ENCODE results near the gene VTN.
"Not testable (repeated sequence)": the region's sequence is repeated elsewhere in the genome, so short reads cannot be mapped to it uniquely, and the experiment has no call there.

VTN gene

DNA sequence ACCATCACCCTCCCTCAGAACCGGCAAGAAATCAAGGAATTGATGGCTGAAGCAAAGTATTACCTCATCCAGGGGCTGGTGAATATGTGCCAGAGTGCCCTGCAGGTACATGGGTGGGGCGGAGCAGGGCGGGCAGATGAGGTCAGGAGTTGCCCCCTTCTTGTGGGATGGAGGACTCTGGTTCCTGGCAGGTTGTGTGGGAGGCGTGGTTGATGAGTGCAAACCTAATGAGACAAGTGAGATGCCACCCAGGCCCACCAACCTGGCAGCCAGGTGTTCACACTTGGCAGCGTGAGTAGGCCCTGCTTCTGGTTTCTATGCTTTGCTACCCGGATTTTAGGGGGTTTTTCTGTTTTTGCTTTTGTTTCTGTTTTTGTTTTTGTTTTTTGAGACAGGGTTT is 29.7 kb downstream of the VTN start:
- DNase-seq (ENCODE audit: low read depth) = no peak

DNA sequence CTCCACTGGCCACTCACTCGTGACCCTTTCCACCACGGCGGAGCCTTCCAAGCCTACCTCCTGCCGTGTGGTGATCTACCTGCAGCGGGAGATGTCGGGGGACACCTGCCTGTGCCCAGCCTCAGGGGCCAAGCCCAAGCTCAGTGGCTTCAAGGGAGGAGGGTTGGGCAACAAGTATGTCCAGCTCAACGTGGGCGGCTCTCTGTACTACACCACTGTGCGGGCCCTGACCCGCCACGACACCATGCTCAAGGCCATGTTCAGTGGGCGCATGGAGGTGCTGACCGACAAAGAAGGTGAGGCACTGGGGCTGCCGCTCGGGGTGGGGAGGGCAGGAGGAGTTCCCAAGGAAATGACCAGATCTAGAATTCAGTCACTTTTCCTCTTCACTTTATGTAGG is 30.7 kb downstream of the VTN start:
- no peak for DNase-seq (ENCODE audit: low read depth)

DNA sequence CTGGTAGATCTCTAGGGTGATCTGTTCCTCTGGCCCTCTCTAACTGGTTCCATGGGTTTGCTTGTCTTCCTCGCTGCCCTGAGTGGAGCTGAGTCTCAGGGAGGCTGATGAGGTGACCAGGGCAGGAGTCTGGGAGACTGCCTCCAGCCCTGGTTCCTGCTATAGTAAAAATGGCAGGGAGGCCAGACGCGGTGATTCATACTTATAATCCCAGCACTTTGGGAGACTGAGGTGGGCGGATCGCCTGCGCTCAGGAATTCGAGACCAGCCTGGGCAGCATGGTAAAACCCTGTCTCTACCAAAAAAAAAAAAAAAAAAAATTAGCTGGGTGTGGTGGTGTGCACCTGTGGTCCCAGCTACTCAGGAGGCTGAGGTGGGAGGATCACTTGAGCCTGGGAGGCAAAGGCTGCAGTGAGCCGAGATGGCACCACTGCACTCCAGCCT is 31.3 kb downstream of the VTN start:
- not testable (repeated sequence) for DNase-seq (ENCODE audit: low read depth)

DNA sequence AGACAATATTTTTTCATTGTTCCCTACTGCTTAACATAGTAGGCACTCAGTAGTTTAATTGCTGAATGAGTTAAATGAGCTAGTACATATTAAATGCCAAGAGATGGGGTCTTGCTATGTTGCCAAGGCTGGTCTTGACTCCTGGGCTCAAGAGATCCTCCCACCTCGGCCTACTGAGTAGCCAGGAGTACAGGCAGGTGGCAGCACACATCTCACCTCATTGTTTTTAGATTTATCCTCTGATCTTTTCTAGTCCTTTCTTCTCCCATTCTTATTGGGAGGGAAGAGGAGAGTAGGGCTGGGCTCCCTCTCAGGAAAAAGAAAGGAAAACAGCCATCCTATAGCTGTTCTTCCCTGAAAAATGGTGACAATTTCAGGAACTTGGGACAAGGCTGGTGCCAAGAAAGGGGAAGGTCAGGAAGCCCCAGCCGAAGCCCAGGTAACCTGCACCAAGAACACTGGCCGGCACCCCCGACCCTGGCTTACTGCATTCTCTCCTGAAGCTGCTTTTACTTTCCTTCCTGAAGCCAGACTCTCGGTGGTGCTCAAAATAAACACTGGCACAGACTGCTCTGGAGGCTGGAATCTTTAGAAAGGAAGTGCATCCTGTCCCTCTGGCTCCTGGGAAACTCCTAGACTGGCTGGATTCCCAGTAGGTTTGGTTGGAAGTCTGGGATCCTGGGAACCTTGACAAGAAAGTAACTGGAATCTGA is 31.9 kb downstream of the VTN start:
- no peak for DNase-seq (ENCODE audit: low read depth)

DNA sequence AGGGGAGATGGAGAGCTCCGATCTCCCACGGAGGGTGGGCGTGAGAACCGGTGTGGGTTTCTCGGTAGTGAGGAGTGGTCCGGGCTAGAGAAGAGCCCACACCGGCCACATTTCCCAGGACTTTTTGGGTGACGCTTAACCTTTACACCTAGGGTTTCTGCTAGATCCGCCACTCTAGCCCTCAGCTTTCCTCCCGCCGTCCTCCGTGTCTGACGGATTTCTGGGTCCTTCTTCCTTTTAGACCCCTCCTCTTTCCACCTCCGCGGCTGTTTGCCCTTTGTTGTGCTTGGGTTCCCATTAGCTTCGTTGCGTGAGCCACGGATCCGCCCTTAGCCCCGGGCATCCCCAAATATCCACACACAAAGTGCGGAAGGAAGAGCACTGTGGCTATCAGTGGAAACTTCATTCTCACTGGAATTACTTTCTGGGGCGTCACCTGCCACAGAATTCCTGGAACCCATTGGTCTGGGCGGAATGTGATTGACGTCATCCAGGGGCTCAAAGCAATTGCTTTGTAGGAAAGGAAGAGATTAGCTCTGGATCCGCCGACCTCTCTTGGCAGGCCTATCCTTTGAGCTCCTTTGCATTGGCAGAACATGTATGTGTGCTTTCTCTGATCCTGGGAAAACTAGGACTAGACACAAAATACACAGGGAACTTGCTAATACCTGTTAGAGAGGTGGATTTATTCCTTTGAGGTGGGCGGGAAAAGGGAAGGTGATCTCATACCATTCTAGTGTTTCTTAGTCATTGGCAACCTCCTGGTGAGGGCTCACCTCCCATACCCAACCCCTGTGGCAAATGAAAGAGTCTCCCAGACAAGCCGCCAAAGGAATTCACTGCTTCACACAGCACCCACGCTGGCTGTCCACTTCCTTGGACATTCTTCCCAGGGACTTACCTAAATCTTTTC is 33.9 kb downstream of the VTN start:
- DNase-seq (ENCODE audit: low read depth) = no peak

DNA sequence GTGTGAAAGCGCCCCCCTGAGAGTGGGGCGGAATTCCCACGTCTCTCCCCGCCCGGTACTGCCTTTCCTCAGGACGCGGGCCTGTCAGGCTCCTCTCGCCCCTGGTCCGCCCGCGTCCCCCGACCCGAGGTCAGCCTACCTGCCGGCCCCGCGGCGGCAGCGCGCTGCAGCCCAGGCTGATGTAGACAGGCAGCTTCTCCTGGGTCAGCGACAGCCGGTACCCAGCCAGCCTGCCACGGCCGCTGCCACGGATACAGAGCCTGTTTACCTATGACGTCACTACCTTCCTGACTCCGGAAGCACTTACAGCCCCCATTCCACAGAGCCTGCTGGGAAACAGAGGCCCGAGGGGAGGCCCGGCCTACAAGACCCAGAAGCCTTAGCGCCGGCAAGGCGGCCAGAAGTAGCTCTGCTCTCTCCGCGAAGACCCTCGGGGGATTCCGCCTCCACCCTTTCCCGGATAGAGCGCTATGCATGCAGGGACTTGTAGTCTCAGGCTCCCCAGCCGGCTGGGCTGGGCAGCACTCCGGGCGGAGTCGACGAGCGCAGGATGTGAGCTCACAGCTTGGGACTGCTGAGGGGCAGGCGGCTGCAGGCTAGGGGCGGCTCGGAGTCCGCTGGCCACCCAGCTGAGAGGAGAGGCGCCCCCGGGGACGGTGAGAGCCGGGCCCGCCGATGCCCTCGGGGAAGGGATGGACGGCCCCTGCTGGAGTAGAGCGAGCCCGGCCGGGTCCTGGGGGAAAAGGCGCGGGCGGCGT is 34.7 kb downstream of the VTN start, which contains the start of the genes IFT20 and TNFAIP1:
Gene IFT20, minus strand, starts transcription at position 272 of the 758 bp plus-strand sequence. CDS start 3,487 bp downstream, outside the sequence.
Gene TNFAIP1, plus strand, starts transcription at position 561 of the 758 bp plus-strand sequence. CDS start 3,761 bp downstream, outside the sequence.
- peak; percentile 99 for DNase-seq (ENCODE audit: low read depth)

DNA sequence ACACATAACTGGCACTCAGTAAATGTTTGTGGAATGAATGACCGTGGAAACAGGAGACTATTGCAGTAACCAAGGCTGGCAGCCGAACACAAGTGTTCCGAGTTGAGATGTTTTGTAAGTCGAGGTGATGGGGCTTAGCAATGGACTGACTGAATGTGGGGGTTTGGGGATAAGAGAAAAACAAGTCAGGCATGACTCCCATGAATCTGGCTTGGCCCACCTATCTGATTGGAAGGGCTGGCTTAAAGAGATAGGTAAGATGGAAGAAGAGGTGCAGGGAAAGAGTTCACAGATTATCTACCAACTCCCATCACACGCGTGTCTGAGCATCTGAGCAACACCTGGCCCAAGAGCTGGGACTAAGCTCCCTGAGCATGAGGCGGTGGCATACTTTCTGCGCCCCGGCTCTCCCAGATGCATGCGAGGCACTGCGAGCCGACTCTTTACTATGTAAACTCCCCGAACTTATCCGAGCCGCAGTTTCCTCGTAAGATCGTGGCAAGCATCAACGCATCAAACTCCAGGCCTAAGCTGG is 35.4 kb downstream of the VTN start:
- DNase-seq (ENCODE audit: low read depth) = no peak

DNA sequence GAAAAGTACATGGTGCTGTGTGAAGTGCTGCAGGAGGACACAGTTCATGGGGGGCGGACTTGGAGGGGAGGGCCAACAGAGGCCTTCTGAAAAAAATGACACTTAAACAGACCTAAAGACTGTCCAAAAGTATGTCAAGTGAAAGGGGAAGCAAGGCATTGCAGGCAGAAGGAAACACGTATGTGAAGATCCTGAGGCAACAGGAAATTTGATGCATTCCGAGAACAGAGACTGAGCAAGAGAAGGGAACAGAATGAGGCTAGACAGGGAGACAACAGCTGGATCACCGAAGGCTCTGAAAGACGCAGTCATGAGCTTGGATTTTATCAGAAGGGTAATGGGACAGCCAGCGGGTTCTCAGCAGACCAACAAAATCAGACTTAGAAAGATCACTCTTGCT is 35.9 kb downstream of the VTN start:
- DNase-seq (ENCODE audit: low read depth) = no peak

DNA sequence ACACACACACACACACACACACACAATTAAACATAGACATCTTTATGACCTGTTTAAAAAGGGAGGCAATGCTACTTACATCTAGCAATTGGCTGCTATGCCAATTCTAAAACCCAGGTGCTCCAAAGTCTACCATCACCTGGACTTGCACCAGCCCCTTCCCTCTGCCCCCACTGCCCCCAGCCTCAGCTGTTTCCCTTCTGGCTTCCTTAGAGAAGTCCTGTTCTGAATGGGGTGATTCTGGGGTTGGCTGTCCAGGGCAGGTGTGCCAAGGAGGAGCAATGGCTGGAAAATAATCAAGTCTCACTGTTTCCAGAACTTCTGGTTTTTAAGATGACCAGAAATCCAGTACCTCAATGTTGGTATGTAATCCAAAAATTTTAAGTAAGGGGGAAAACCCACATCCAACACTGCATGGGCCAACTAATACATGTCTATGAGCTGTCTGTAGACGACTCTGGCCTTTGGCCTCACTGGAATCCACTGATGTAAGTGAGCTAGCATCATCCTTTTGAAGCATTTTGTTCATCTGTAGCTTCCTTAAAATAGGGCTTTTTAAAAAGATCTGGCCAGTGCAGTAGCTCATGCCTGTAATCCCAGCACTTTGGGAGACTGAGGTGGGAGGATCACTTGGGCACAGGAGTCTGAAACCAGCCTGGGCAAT is 36.9 kb downstream of the VTN start:
- no peak for DNase-seq (ENCODE audit: low read depth)

DNA sequence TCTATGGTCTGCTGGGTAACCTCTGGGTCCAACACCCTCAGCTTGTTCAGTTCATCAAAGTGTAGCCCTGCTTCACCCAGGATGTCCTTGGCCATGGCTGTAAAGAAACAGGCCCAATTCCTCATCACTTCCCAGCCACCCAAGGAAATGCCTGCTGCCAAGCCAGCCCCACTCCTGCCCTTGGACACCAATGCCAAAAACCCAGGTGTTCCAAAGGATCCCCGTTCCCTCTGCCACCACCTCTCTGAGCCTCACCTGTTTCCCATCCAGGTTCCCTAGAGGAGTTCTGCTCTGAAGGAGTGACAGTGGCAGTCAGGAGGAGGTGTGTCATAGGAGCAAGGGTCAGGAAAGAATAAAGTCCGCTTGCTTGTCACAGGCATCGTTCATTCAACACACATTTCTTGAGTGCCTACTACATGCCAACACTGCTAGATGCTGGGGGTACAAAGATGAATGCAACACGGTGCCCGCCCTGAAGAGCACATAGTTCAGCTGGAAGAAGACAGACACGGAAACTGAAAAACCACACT is 38.2 kb downstream of the VTN start:
- no peak for DNase-seq (ENCODE audit: low read depth)

DNA sequence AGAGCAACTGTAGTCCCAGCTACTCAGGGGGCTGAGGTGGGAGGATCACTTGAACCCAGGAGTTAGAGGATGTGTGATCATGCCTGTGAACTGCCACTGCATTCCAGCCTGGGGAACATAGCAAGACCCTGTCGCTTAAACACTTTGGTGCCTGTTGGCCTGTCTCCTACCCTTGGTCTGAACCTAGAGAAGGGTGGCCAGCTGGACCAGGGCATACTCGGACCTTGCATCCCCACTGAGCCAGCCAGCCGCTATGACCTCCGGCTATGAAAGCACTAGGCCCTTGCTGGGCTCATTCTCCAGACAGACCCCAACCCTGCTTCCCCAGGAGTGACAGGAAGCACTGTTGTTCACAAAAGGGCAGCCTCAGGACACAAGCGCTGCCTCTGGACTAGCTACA is 39.4 kb downstream of the VTN start:
- no peak for DNase-seq (ENCODE audit: low read depth)

DNA sequence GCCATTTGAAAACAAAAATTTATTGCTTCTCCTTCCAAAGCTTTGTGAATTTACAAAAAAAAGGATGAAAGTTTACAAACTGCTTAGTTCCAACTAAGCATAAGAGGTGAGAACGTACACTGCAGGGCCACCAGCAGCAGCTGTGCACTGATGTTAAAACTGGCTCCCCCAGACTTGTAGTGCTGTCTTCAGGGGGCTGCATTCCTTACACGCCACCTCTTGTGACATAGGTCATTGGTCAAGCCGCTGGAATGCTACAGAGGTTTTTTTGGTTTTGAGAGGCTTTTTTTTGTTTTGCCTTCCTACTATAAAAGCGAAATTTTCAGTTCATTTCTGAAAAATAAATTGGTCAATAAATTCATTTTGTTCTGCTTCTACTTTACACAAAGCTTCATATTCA is 41.8 kb downstream of the VTN start:
- no peak for DNase-seq (ENCODE audit: low read depth)

DNA sequence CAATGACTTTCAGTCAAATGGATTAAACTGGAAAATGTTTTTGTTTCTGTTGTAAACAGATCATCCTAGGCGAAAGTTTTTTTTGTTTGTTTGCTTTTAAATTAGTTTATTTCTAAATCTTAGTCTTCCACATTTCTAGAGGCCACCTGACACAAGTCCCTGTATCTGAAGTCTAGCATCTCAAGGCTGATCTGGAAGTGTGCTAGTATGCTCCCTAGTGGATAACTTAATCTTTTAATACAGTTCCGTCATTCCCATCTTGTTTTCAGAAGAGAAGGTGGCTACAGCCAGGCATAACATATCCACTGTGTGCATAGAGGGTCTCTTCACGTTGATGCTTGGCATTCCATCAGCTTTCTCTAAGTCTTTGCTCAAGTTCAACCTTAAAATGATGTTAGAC is 42.4 kb downstream of the VTN start:
- no peak for DNase-seq (ENCODE audit: low read depth)

DNA sequence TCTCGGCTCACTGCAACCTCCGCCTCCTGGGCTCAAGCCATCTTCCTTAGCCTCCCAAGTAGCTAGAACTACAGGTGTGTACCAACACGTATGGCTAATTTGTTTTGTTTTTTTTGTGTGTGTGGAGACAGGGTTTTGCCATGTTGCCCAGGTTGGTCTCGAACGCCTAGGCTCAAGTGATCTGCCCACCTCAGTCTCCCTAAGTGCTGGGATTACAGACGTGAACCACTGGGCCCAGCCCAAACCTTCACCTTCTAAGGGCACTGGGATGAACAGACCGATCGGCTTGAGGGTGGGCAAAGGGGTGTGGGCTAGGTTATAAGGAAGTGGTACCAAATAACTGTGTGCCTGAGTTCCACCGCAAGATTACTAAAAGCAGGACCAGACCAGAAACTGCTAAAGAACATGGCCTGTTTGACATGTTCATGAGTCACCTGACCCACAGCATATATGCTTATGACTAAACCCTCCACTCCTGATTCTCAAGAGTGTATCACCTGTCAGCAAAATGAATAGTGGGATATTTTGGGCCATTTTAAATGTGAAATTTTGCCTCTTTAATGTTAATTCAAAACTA is 43.0 kb downstream of the VTN start:
- DNase-seq (ENCODE audit: low read depth) = no peak

DNA sequence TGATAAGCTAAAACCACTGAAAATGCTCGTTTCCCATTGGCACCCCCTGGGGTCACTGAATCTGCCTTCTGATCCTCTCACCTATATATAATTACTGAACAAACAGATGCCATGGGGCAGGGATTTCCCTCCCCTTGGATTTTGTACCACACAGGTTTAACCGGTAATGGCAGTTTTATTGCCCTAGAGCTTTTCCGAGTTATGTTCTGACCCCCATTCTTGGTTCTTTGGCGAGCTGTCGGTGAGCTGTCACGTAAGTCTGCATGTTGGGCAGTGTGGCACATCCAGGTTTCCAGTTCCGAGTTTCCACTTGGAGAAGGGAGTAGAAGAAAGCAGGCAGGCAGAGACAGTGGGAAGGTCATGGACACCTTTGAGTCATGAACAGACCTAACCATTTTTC is 44.0 kb downstream of the VTN start:
- DNase-seq (ENCODE audit: low read depth) = no peak

DNA sequence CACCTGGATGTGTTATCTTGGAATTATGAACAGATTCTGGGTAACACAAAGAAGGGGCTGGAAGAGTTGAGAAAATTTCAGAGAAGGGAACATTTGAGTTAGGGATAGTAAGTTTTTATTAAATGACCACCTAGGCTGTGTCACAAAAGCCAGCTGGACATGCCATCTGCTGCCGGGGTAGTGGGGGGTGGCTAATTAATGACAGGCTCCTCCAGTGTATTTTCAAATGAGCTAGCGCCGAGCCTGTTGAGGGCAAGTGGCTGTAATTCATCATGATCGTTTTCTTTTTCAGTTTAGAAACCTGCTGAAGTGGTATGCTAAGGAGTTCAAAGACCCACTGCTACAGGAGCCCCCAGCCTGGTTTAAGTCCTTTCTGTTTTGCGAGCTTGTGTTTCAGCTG is 44.9 kb downstream of the VTN start:
- DNase-seq (ENCODE audit: low read depth) = no peak

DNA sequence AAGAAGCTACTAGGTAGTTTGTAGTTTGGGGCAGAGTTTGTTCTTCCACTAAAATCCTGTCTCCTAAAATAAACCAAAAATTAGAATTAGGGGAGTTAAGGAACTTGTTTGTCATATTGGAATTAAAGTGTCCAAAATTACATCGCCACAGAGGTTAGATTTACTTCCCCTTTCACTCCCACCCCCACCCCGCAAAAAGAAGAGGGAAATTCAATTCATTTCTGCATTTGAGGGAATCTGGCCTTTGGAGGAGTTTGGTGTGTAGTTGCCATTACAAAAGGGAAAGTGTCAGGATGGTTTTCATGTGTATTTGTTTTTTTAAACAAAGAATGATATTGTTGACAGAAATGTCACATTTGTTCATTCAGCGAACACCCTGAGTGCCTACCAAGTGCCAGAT is 45.3 kb downstream of the VTN start:
- DNase-seq (ENCODE audit: low read depth) = no peak

DNA sequence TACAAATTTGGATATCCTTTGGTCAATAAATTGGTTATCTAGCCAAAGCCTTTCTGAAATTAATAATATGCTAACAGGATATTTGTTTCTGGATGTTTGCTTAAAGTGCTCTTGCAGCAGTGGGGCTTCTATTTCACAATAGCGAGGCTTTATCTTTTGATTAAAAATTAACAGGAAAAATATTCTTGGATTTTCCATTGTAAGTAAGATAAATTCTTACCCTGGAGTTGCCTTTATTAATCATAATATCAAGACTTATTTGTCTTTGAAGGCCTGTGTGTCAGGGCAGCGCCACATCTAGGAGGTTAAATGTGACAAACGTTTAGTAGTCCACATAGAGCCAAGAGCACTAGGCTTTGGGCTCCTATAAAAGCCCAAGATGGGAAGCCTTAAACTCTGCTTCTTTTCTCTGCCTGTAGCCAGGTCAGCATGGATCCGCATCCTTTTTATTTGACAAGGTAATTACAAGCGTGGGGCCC is 45.8 kb downstream of the VTN start:
- DNase-seq (ENCODE audit: low read depth) = no peak

DNA sequence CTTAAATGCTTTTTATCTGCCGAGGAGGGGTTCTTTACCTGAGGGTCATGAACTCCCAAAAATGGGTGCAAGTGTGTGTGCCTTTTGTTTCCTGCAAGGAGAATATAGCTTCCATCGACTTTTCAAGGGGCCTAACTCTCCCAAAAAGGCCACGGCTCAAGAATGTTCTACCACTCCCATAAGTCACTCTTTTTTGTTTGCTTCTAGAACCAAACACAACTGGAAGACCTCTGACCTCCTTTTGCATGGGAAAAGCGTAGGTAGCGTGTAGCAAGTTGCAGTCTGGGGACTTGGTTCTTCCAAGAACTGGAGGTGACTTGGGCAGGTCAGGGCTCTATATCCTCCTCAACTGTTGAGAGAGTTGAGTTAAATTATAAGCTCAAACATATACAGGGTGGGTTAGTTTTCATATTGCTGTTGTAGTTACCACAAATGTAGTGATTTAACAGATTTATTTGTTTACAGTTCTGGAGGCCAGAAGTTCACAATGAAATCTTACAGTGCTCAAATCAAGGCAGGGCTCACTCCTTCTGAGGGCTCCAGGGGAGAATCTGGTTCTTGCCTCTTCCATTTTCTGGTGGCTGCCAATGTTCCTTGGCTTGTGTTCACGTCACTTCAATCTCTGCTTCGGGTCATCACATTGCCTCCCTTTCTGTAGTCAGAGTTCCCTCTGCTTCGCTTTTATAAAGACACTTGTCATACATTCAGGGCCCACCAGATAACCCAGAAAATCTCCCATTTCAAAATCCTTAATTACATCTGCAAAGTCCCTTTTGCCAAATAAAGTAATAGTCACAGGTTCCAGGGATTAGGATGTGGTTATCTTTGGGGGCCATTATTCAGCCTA is 49.7 kb downstream of the VTN start:
- DNase-seq (ENCODE audit: low read depth) = no peak

DNA sequence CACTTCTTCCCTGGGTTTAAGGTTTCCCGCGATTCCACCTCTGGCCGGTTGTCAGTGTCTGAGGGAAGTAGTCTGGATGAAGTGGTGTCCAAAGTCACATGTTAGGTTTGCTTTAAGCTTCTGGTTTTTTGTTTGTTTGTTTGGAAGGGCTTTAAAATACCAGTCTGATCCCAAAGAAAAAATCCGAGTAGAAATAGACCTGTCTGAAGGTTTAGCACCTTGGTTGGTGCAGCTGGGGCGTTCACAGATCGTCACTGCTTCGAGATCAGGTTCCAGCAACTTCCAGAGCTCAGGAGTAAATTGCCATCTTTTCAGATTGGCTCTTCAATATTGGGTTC is 50.5 kb downstream of the VTN start:
- no peak for DNase-seq (ENCODE audit: low read depth)

Data from T-helper 22 cell (primary cell).